Right lobe of liver (tissue), 4 donors: ENCODE measurements around the gene BPIFB3.

Experiments used
- POLR2A ChIP-seq: fragments of 450-650 bp; IDR thresholded peaks from one replicate; pipeline ENCODE4 v1.6.1; 2017; ENCODE audit warnings: antibody characterized with exemption, mild to moderate bottlenecking
- TF ChIP-seq, protein P1 (sequence below), 4 donors: fragments of 200-600 bp in 3 of 4; fragments of 450-650 bp in 1 of 4; IDR thresholded peaks; one replicate each; pipeline versions ENCODE4 v1.5.1 to v1.8.0; 2016 to 2022; ENCODE audit warnings: antibody characterized with exemption in 4 of 4, mild to moderate bottlenecking in 2 of 4
- donor health status: DM: no; HTN: no; CAD: no.
- donor health status: DM: no; HTN: no; CAD: no.
- donor health status: DM: no; HTN: yes; CAD: no.

DNA sequence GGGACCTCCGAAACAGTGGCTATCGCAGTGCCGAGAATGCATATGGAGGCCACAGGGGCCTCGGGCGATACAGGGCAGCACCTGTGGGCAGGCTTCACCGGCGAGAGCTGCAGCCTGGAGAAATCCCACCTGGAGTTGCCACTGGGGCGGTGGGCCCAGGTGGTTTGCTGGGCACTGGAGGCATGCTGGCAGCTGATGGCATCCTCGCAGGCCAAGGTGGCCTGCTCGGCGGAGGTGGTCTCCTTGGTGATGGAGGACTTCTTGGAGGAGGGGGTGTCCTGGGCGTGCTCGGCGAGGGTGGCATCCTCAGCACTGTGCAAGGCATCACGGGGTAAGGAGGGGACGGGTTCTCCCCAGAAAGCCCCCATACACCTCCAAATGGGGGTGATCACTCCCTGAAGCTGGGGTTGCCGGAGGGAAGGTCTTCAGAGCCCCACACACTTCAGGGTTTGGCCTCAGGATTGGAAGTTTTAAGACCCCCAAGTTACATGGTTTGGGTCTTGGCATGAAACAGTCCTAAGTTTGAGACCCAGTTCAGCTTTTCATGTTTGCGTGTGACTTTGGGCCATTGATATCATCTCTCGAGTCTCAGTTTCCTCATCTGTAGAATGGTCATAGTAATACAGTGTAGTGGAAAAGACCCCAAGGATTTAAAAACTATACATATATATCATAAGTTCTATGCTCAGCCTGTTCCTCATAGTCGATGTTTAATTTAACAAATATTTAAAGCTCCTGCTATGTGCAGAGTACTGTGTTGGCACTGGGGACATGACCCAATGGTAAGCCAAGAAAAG, 30.0 kb downstream of the BPIFB3 start:
- TF ChIP-seq, protein P1, sequence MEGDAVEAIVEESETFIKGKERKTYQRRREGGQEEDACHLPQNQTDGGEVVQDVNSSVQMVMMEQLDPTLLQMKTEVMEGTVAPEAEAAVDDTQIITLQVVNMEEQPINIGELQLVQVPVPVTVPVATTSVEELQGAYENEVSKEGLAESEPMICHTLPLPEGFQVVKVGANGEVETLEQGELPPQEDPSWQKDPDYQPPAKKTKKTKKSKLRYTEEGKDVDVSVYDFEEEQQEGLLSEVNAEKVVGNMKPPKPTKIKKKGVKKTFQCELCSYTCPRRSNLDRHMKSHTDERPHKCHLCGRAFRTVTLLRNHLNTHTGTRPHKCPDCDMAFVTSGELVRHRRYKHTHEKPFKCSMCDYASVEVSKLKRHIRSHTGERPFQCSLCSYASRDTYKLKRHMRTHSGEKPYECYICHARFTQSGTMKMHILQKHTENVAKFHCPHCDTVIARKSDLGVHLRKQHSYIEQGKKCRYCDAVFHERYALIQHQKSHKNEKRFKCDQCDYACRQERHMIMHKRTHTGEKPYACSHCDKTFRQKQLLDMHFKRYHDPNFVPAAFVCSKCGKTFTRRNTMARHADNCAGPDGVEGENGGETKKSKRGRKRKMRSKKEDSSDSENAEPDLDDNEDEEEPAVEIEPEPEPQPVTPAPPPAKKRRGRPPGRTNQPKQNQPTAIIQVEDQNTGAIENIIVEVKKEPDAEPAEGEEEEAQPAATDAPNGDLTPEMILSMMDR (IDR thresholded peaks at IDR 0.05): no peak
- TF ChIP-seq POLR2A: no peak
